GM12801 (cell line): ENCODE data around the gene ARHGAP18.

Source experiments
- TF ChIP-seq, protein P1 (sequence below): IDR thresholded peaks from one replicate; pipeline ENCODE4 v1.5.1; 2011; ENCODE audit warnings: control low read depth; ENCODE audit not compliant: insufficient read length; ENCODE audit errors: extremely low read depth

Gene ARHGAP18

GRCh38 chr6:129733290-129733689 is 23.3 kb upstream of the ARHGAP18 start:
- TF ChIP-seq, protein P1, sequence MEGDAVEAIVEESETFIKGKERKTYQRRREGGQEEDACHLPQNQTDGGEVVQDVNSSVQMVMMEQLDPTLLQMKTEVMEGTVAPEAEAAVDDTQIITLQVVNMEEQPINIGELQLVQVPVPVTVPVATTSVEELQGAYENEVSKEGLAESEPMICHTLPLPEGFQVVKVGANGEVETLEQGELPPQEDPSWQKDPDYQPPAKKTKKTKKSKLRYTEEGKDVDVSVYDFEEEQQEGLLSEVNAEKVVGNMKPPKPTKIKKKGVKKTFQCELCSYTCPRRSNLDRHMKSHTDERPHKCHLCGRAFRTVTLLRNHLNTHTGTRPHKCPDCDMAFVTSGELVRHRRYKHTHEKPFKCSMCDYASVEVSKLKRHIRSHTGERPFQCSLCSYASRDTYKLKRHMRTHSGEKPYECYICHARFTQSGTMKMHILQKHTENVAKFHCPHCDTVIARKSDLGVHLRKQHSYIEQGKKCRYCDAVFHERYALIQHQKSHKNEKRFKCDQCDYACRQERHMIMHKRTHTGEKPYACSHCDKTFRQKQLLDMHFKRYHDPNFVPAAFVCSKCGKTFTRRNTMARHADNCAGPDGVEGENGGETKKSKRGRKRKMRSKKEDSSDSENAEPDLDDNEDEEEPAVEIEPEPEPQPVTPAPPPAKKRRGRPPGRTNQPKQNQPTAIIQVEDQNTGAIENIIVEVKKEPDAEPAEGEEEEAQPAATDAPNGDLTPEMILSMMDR: no peak

GRCh38 chr6:129732542-129732941 is 22.6 kb upstream of the ARHGAP18 start:
- TF ChIP-seq, protein P1: no peak

DNA sequence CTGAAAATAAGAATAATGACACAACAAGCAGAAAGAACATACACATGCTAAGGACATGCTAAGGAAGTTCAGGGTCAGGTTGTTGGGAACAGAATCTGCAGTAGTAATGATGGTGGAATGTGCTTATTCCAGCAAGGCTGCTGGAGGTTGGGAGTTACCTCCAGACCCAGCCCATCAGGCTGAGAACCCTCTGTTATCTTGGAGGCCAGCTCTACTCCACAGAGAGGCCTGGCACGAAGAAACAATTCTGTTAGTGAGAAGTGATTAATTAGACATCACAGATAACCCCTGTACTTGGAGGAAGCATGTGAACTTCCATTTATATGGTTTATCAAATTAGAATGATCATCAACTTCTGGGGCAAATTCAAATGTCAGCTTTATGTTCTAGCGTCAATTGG is 22.1 kb upstream of the ARHGAP18 start:
- TF ChIP-seq, protein P1: no peak

DNA sequence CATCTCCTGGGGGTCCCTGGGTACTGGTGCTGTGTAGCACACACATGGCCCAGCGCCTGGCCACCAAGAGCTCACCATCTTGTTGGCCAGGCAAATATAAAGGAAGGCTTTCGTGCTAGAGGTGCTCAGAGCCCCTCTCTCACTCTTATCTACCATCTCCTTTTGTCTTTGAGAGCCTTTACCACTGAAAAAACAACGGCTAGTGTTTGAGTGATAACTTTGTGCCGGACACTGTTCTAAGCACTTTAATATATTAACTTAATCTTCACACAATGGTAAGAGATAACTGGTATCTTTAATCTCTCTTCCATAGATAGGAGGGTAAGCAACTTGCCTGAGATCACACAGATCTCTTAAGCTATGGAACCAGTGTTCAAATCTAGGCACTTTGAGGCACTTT is 21.5 kb upstream of the ARHGAP18 start:
- TF ChIP-seq, protein P1: no peak

DNA sequence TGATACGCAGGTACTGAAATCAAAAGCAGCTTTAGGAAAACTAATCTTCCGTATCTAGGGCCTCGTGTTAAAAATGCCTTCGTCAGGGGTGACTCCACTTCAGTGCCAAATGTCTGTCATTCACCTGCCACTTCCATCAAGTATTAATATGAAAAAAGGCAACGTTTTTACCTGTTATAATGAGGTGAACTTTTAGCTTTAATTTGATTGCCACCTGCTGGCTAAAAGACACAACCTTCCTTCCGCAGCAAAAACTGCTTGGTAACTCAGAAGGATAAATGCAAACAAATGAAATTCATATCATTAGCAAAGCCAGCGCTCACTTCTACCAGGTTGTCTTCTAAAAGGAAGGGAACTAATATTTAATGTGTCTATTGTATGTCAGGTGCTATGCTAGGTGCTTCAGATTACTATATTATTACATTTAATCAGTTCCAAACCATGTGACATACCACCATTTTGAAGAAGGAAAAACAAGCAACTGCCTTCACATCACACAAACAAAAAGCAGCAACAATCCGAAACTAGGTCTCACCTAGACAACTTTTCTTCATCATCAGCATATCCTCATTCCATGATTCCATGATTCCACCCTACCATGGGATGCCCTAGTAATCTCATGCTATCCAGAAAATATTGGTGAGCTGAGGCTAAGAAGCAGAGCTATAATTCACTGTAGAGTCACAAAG is 20.6 kb upstream of the ARHGAP18 start:
- TF ChIP-seq, protein P1: no peak

DNA sequence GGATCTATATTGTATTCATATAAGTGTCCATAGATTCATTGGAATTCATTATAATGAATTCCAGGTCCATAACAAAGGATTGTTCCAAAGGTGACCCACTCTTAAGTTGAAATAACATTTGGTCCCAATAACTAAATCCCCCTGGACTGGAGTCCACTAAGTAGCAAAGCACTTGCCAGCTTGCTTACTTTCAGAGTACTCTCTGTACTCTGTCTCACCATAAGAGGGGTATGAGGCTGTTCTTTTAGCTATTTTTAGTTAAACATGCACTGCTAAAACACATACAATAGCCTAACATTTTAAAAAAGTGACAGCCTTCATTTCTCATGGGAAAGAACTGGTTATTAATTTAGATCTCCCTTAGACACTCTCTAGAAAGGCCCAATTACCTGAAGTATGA is 16.7 kb upstream of the ARHGAP18 start:
- TF ChIP-seq, protein P1: no peak

DNA sequence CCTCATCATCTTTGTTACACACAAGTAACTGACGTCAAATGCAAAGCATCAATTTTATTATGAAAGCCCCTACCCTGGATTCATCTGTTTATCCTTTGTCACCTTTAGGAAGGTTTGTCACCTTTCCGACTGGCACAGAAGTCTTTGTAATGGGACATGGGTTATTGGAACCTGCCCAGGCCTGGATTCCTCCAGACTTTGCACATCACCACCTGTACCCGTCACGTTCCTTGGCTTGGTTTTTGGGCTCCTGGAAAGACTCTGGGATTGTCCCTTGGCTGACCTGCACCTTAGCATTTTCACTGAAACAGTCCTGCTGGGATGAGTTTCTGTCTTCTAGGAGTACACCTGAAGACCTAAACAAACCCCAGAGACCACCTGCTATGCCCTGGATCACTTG is 15.4 kb upstream of the ARHGAP18 start:
- TF ChIP-seq, protein P1: no peak
